CD4-positive, alpha-beta T cell (primary cell): ENCODE measurements around the gene PPM1H. TPM values are rescaled to one million over a fixed set of nuclear protein-coding genes. Genes with fewer than 3 reads are reported as not detected.

Experiments used
- ATAC-seq: fragments of 200-7000 bp; cut with Tn5 transposase; one replicate; pipeline ENCODE4 v1.10.0; 2022; ENCODE audit warnings: mild to moderate bottlenecking; ENCODE audit not compliant: poor library complexity
- CTCF ChIA-PET: fragments of 350-600 bp; sonication (Branson Sonifier 250); formaldehyde crosslinking; loops from one replicate; lab custom pipeline; 2021; ENCODE audit warnings: antibody characterized with exemption, inconsistent platforms; lab: Charles Lee
- POLR2A ChIA-PET: fragments of 350-600 bp; sonication (Branson Sonifier 250); formaldehyde crosslinking; loops from one replicate; lab custom pipeline; 2021; ENCODE audit warnings: antibody characterized with exemption, inconsistent platforms; lab: Charles Lee
- DNase-seq, 14 experiments: peaks; one replicate each; pipeline ENCODE4 v3.0.0-alpha.2; 2013 to 2020; ENCODE audit warnings: mixed read lengths in 2 of 14
- H3K27ac ChIP-seq, 2 donors: one replicate each; pipeline versions ENCODE4 v1.5.1 to v1.7.0; 2013; ENCODE audit warnings: low read length in 2 of 2, low read depth in 1 of 2, mild to moderate bottlenecking in 1 of 2
- H3K27me3 ChIP-seq, 2 experiments: 1 replicate in 1 of 2; 2 replicates in 1 of 2; pipeline versions ENCODE4 v1.6.1 to v1.7.0; 2013; ENCODE audit warnings: low read length in 2 of 2, control low read depth in 1 of 2, mild to moderate bottlenecking in 1 of 2, moderate library complexity in 1 of 2; ENCODE audit not compliant: insufficient read depth in 2 of 2, control insufficient read depth in 1 of 2
- H3K36me3 ChIP-seq: one replicate; pipeline ENCODE4 v1.6.1; 2013; ENCODE audit warnings: low read length, control low read depth; ENCODE audit not compliant: insufficient read depth
- H3K4me1 ChIP-seq: one replicate; pipeline ENCODE4 v1.6.1; 2013; ENCODE audit warnings: low read length, control low read depth; ENCODE audit not compliant: insufficient read depth
- H3K4me3 ChIP-seq: one replicate; pipeline ENCODE4 v1.5.1; 2013; ENCODE audit warnings: mild to moderate bottlenecking, low read length, moderate library complexity
- H3K9me3 ChIP-seq, 2 experiments: 1 replicate in 1 of 2; 2 replicates in 1 of 2; pipeline versions ENCODE4 v1.6.1 to v1.7.0; 2013; ENCODE audit warnings: low read length in 2 of 2, mild to moderate bottlenecking in 2 of 2, control low read depth in 1 of 2, moderate library complexity in 1 of 2; ENCODE audit not compliant: control insufficient read depth in 1 of 2, insufficient read depth in 1 of 2
- H3K27ac Mint-ChIP-seq: one replicate; pipeline ENCODE4 v1.8.0; 2020; ENCODE audit warnings: mixed read lengths
- H3K27me3 Mint-ChIP-seq: one replicate; pipeline ENCODE4 v1.8.0; 2021; ENCODE audit warnings: mixed read lengths
- H3K36me3 Mint-ChIP-seq: one replicate; pipeline ENCODE4 v1.8.0; 2021; ENCODE audit warnings: low read depth, mixed read lengths
- H3K4me1 Mint-ChIP-seq: one replicate; pipeline ENCODE4 v1.8.0; 2021; ENCODE audit warnings: low read depth, mixed read lengths
- H3K4me3 Mint-ChIP-seq: one replicate; pipeline ENCODE4 v1.8.0; 2020; ENCODE audit warnings: mild to moderate bottlenecking, mixed read lengths
- H3K9me3 Mint-ChIP-seq: one replicate; pipeline ENCODE4 v1.8.0; 2020; ENCODE audit warnings: mixed read lengths
- intact Hi-C, 2 experiments: fragments of 100-400 bp; cut with DNase I in 1 of 2; cut with micrococcal nuclease in 1 of 2; formaldehyde crosslinking; loops; one replicate each; pipeline versions ENCODE4 v1.15.1 to v1.9.0; 2023 to 2025; cut with DNase I, micrococcal nuclease
- total RNA-seq, 174 experiments: library from RNA in 2 of 174; stranded (reverse) in 2 of 174; gene quantifications; one replicate each; pipeline ENCODE4 v1.2.3 and lab custom pipeline; 2021 to 2026
- TF ChIP-seq, protein P1 (sequence below): fragments of 200-600 bp; IDR thresholded peaks from one replicate; pipeline ENCODE4 v1.8.0; 2022; ENCODE audit warnings: antibody characterized with exemption, mild to moderate bottlenecking

Gene PPM1H
- total RNA-seq, 2 experiments from 2014 or later: not detected

DNA sequence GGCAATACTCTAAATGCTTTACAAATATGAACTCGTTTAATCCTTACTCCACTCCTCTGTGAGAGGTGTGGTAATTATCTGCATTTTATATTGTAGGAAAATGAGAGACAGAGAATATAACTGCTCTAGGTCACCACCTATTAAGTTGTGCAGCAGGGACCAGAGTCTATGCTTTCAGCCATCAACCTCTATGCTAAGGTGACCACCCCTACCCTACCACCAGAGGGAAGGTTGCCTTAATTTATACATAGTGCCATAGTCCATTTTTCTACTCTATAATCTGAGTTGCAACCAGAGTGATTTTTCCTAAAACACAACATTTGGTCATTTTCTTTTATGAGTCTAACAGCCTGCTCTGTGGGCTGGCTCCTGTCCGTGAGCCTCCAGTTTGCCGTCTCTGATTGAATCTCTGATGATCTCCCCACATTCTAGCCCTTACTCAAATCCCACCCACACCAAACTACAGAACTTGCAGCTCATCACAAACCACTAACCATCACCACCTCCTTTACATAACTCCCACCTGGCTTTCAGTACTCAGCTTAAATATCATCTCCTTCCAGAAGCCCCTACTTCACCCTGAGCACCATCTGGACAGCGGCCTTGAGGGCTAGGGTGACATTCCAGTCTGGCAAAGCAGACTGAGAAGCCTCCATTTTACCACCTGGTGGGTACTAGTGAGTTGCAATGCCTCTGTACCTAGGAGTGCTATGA, 126.6 kb downstream of the PPM1H start:
- intact Hi-C loops: no loop called here
- Histone ChIP-seq H3K36me3 (no peaks in the 10 kb centered on the region), H3K27me3 (no peaks in the 10 kb centered on the region), H3K27ac (no peak overlapping the region), H3K4me1 (peaks cover 6% of the 10 kb centered on the region), H3K9me3 (no peaks in the 10 kb centered on the region), H3K4me3 (no peak overlapping the region)
- Mint-ChIP-seq H3K27me3 (no peaks in the 10 kb centered on the region), H3K4me3 (no peak overlapping the region), H3K27ac (no peak overlapping the region), H3K9me3 (no peaks in the 10 kb centered on the region), H3K36me3 (no peaks in the 10 kb centered on the region), H3K4me1 (peaks cover 16% of the 10 kb centered on the region)
- ChIA-PET POLR2A (no interaction called here), CTCF (interaction anchor here (1.2 kb wide), 1 partner anchor 11 kb away, joined by 4 read pairs; no protein-coding TSS in a partner anchor)
- DNase-seq (no peak), ATAC-seq (no peak)
- TF ChIP-seq, protein P1, sequence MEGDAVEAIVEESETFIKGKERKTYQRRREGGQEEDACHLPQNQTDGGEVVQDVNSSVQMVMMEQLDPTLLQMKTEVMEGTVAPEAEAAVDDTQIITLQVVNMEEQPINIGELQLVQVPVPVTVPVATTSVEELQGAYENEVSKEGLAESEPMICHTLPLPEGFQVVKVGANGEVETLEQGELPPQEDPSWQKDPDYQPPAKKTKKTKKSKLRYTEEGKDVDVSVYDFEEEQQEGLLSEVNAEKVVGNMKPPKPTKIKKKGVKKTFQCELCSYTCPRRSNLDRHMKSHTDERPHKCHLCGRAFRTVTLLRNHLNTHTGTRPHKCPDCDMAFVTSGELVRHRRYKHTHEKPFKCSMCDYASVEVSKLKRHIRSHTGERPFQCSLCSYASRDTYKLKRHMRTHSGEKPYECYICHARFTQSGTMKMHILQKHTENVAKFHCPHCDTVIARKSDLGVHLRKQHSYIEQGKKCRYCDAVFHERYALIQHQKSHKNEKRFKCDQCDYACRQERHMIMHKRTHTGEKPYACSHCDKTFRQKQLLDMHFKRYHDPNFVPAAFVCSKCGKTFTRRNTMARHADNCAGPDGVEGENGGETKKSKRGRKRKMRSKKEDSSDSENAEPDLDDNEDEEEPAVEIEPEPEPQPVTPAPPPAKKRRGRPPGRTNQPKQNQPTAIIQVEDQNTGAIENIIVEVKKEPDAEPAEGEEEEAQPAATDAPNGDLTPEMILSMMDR: no peak

DNA sequence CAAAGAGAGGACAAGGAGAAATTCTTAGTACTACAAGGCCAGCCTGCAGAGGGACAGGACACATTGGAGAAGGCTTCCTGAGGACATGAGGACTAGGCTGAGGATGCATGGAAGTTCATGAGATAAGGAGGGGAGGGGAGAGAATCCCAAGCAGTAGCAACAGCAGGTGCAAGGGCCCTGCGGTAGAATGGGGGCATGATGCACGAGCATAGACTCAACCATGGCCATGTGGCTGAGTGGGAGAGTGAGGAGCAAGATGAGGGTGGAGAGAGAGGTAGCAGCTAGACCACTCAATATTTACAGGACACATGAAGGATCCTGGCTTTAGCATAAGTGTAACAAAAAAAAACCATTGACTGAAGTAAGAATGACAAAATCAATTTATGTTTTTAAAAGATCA, 128.1 kb downstream of the PPM1H start:
- no peak overlapping the region for H3K4me3 Mint-ChIP-seq
- no peaks in the 10 kb centered on the region for H3K27me3 Mint-ChIP-seq
- H3K4me3 ChIP-seq: no peak overlapping the region
- ATAC-seq: no peak
- H3K27ac Mint-ChIP-seq: no peak overlapping the region
- no peaks in the 10 kb centered on the region for H3K4me1 ChIP-seq
- H3K27me3 ChIP-seq: no peaks in the 10 kb centered on the region
- no peaks in the 10 kb centered on the region for H3K36me3 Mint-ChIP-seq
- POLR2A ChIA-PET: no interaction called here
- intact Hi-C loops: no loop called here
- H3K9me3 Mint-ChIP-seq: no peaks in the 10 kb centered on the region
- TF ChIP-seq, protein P1: no peak
- H3K27ac ChIP-seq: no peak overlapping the region
- DNase-seq: no peak
- H3K9me3 ChIP-seq: no peaks in the 10 kb centered on the region
- H3K36me3 ChIP-seq: no peaks in the 10 kb centered on the region
- peaks cover 6% of the 10 kb centered on the region for H3K4me1 Mint-ChIP-seq
- CTCF ChIA-PET: interaction anchor here (0.9 to 1.2 kb wide), 2 partner anchors 10 to 13 kb away, joined by 3 to 4 read pairs; no protein-coding TSS in a partner anchor

DNA sequence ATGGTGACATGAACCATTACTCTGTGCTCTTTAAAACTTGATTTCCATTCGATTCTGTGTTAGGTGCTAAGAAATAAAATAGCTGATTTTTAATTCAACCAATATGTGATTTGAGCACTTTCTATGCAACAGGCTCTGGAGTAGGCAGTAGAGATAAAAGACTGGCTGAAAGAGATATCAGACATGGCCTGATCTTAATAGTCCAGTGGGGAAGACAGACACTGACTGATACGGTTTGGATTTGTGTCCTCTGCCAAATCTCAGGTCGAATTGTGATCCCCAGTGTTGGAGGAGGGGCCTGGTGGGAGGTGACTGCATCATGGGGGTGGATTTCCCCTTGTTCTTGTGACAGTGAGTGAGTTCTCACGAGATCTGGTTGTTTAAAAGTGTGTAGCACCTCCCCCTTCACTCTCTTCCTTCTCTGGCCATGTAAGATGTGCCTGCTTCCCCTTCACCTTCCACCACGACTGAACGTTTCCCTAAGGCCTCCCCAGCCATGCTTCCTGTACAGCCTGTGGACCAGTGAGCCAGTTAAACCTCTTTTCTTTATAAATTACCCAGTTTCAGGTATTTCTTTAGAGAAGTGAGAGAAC, 128.6 kb downstream of the PPM1H start:
- ChIA-PET CTCF (interaction anchor here (0.9 kb wide), 1 partner anchor 12 kb away, joined by 3 read pairs; no protein-coding TSS in a partner anchor), POLR2A (no interaction called here)
- Histone ChIP-seq H3K27ac (no peak overlapping the region), H3K4me1 (no peaks in the 10 kb centered on the region), H3K36me3 (no peaks in the 10 kb centered on the region), H3K4me3 (no peak overlapping the region), H3K27me3 (no peaks in the 10 kb centered on the region), H3K9me3 (no peaks in the 10 kb centered on the region)
- intact Hi-C loops: no loop called here
- Mint-ChIP-seq H3K9me3 (no peaks in the 10 kb centered on the region), H3K27me3 (no peaks in the 10 kb centered on the region), H3K4me1 (peaks cover under 1% of the 10 kb centered on the region), H3K27ac (no peak overlapping the region), H3K36me3 (no peaks in the 10 kb centered on the region), H3K4me3 (no peak overlapping the region)
- ATAC-seq: no peak
- no peak for DNase-seq
- TF ChIP-seq, protein P1: no peak
